Amygdala (tissue), 56 donors: Measurements from ENCODE around the gene SEPTIN1.

Source experiments
- DNase-seq, 56 donors: peaks; one replicate each; lab custom pipeline; 2025; lab: John Stamatoyannopoulos, UW

Gene SEPTIN1

GRCh38 chr16:30382111-30382881 is at the start of gene SEPTIN1:
Gene SEPTIN1 (minus strand): TSS chr16:30382561. CDS start chr16:30382542, 19 bp downstream.
- no peak for DNase-seq

GRCh38 chr16:30430428-30430970 is 48.1 kb upstream of the SEPTIN1 start:
- peak in 10 of 56 donors; percentile 21 to 53 (median 40) for DNase-seq

GRCh38 chr16:30429678-30430427 is 47.5 kb upstream of the SEPTIN1 start, which contains the start of gene DCTPP1:
Gene DCTPP1 (minus strand): TSS chr16:30430030. CDS start chr16:30429980, 50 bp downstream.
- peak; percentile 26 to 96 (median 87) for DNase-seq

- no peak for DNase-seq
Observed at GRCh38 chr16:30429418-30429677, 47.0 kb upstream of the SEPTIN1 start.

GRCh38 chr16:30428055-30428454 is 45.7 kb upstream of the SEPTIN1 start:
- no peak for DNase-seq

- no peak for DNase-seq
Observed at GRCh38 chr16:30421010-30421409, 38.6 kb upstream of the SEPTIN1 start.

GRCh38 chr16:30418350-30419181 is 36.2 kb upstream of the SEPTIN1 start:
- DNase-seq: peak in 1 of 56 donors; percentile 40

- DNase-seq: peak in 46 of 56 donors; percentile 25 to 85 (median 64)
Observed at GRCh38 chr16:30417529-30418349, 35.4 kb upstream of the SEPTIN1 start.

GRCh38 chr16:30416624-30417528 is 34.5 kb upstream of the SEPTIN1 start:
- DNase-seq: peak in 8 of 56 donors; percentile 8 to 61 (median 34)

- no peak for DNase-seq
Observed at GRCh38 chr16:30416047-30416603, 33.8 kb upstream of the SEPTIN1 start.

- no peak for DNase-seq
Observed at GRCh38 chr16:30414159-30414558, 31.8 kb upstream of the SEPTIN1 start.

GRCh38 chr16:30413112-30413806 is 30.9 kb upstream of the SEPTIN1 start:
- no peak for DNase-seq

- DNase-seq: peak in 55 of 56 donors; percentile 11 to 94 (median 77)
Observed at GRCh38 chr16:30409125-30410060, 27.0 kb upstream of the SEPTIN1 start.

- peak in 2 of 56 donors; percentile 30 to 38 for DNase-seq
Observed at GRCh38 chr16:30407804-30408534, 25.6 kb upstream of the SEPTIN1 start.

GRCh38 chr16:30407102-30407803 is 24.9 kb upstream of the SEPTIN1 start, which contains the start of gene ZNF771:
Gene ZNF771 (plus strand): TSS chr16:30407606. CDS start chr16:30408054, 448 bp downstream.
- DNase-seq: peak; percentile 22 to 96 (median 87)
